Mesenchymal stem cell (in vitro differentiated cells and primary cell): ENCODE results near the gene MTX1.
A peak's percentile ranks its signal among the peaks of the same experiment; 100 is the strongest.

Source experiments
- DNase-seq: peaks from one replicate; pipeline ENCODE4 v3.0.0-alpha.2; 2013
- H2AFZ ChIP-seq: one replicate; pipeline ENCODE4 v1.6.1; 2013; ENCODE audit warnings: low read depth, mild to moderate bottlenecking, control low read depth, inconsistent platforms, low read length, moderate library complexity
- H2AK5ac ChIP-seq: 2 replicates; pipeline ENCODE4 v1.6.1; 2013; ENCODE audit warnings: low read length, moderate library complexity, mild to moderate bottlenecking, inconsistent platforms; ENCODE audit not compliant: severe bottlenecking
- H2BK120ac ChIP-seq: one replicate; pipeline ENCODE4 v1.6.1; 2013; ENCODE audit warnings: low read depth, mild to moderate bottlenecking, inconsistent platforms, low read length, moderate library complexity
- H2BK12ac ChIP-seq, 2 experiments: one replicate each; pipeline ENCODE4 v1.6.1; 2013; ENCODE audit warnings: inconsistent platforms in 2 of 2, low read length in 2 of 2, mild to moderate bottlenecking in 2 of 2, moderate library complexity in 2 of 2, control low read depth in 1 of 2
- H2BK15ac ChIP-seq: one replicate; pipeline ENCODE4 v1.6.1; 2013; ENCODE audit warnings: mild to moderate bottlenecking, low read depth, inconsistent platforms; ENCODE audit not compliant: poor library complexity, severe bottlenecking
- H2BK5ac ChIP-seq: 2 replicates; pipeline ENCODE4 v1.6.1; 2013; ENCODE audit warnings: low read depth, mild to moderate bottlenecking, low read length, control low read depth, inconsistent platforms; ENCODE audit not compliant: poor library complexity, severe bottlenecking
- H3K14ac ChIP-seq, 2 experiments: one replicate each; pipeline ENCODE4 v1.6.1; 2013; ENCODE audit warnings: inconsistent platforms in 2 of 2, low read length in 2 of 2, control low read depth in 1 of 2, mild to moderate bottlenecking in 1 of 2, moderate library complexity in 1 of 2
- H3K18ac ChIP-seq, 2 experiments: one replicate each; pipeline ENCODE4 v1.6.1; 2013; ENCODE audit warnings: inconsistent platforms in 2 of 2, low read length in 2 of 2, control low read depth in 1 of 2, low read depth in 1 of 2, mild to moderate bottlenecking in 1 of 2
- H3K23ac ChIP-seq, 2 experiments: one replicate each; pipeline ENCODE4 v1.6.1; 2013; ENCODE audit warnings: inconsistent platforms in 2 of 2, low read length in 2 of 2, mild to moderate bottlenecking in 2 of 2, moderate library complexity in 2 of 2, control low read depth in 1 of 2
- H3K27ac ChIP-seq: 2 replicates; pipeline ENCODE4 v1.5.1; 2013; ENCODE audit warnings: mild to moderate bottlenecking, moderate library complexity, low read length, control low read depth, inconsistent platforms; ENCODE audit not compliant: poor library complexity, severe bottlenecking
- H3K27me3 ChIP-seq, 2 experiments: 2 replicates each; pipeline versions ENCODE4 v1.6.1 to v1.7.0; 2013; ENCODE audit warnings: low read length in 2 of 2, mild to moderate bottlenecking in 2 of 2, moderate library complexity in 2 of 2, control low read depth in 1 of 2, inconsistent platforms in 1 of 2; ENCODE audit not compliant: control insufficient read depth in 1 of 2, insufficient read depth in 1 of 2
- H3K36me3 ChIP-seq, 2 experiments: 2 replicates each; pipeline versions ENCODE4 v1.6.1 to v1.7.0; 2013; ENCODE audit warnings: low read length in 2 of 2, control low read depth in 1 of 2, inconsistent platforms in 1 of 2, low read depth in 1 of 2, mild to moderate bottlenecking in 1 of 2; ENCODE audit not compliant: insufficient read depth in 2 of 2, control insufficient read depth in 1 of 2
- H3K4ac ChIP-seq, 2 experiments: one replicate each; pipeline ENCODE4 v1.6.1; 2013; ENCODE audit warnings: inconsistent platforms in 2 of 2, low read length in 2 of 2, mild to moderate bottlenecking in 2 of 2, moderate library complexity in 2 of 2, control low read depth in 1 of 2, low read depth in 1 of 2
- H3K4me1 ChIP-seq: 2 replicates; pipeline ENCODE4 v1.6.1; 2013; ENCODE audit warnings: low read depth, low read length, control low read depth; ENCODE audit not compliant: control insufficient read depth, insufficient read depth
- H3K4me2 ChIP-seq: 2 replicates; pipeline ENCODE4 v1.6.1; 2013; ENCODE audit warnings: low read length, mild to moderate bottlenecking, inconsistent platforms; ENCODE audit not compliant: poor library complexity, severe bottlenecking
- H3K4me3 ChIP-seq, 2 experiments: 2 replicates each; pipeline versions ENCODE4 v1.5.1 to v1.7.0; 2013; ENCODE audit warnings: low read length in 2 of 2, mild to moderate bottlenecking in 2 of 2, control low read depth in 1 of 2, low read depth in 1 of 2; ENCODE audit not compliant: insufficient read depth in 1 of 2
- H3K79me1 ChIP-seq: replicated peaks from 2 replicates; pipeline ENCODE4 v1.6.1; 2013; ENCODE audit warnings: mild to moderate bottlenecking, control low read depth, low read length, inconsistent platforms; ENCODE audit not compliant: poor library complexity, severe bottlenecking
- H3K9ac ChIP-seq: 2 replicates; pipeline ENCODE4 v1.7.0; 2013; ENCODE audit warnings: mild to moderate bottlenecking, low read length, moderate library complexity
- H3K9me3 ChIP-seq: 2 replicates; pipeline ENCODE4 v1.7.0; 2013; ENCODE audit warnings: mild to moderate bottlenecking, low read length; ENCODE audit not compliant: control insufficient read depth
- H4K8ac ChIP-seq: one replicate; pipeline ENCODE4 v1.6.1; 2013; ENCODE audit warnings: inconsistent platforms, mild to moderate bottlenecking, low read length, moderate library complexity
- H4K91ac ChIP-seq: one replicate; pipeline ENCODE4 v1.6.1; 2013; ENCODE audit warnings: mild to moderate bottlenecking, low read length, inconsistent platforms
- WGBS: methylation state at CpG from one replicate; pipeline ENCODE4 v1.1.7; 2013; ENCODE audit warnings: mixed read lengths; 5-methylcytosine and 5-hydroxymethylcytosine counted together

MTX1 gene

DNA sequence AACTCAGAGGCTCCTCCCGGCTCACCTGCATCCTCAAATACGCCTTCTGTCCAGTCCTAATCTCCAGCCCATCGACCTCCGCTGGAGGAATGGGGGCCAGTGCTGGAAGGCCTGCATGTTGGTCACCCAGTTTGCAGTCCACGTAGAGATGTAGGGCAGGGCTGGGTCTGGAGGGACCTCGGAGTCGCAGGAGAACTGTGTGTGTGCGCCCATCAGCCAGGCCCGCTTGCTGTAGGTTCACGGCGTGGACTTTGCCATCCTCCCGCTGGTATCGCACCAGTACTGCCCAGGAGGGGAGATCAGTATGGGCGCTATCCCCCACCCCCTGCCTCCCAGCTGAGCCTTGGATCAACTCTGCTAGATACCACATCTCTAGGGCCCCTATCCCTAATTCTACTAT, 3.5 kb upstream of the MTX1 start:
- Histone ChIP-seq H3K79me1 (peaks cover 10% of the 10 kb centered on the region), H3K36me3 (peaks cover 37 to 46% of the 10 kb centered on the region in 2 experiments), H2BK120ac (no peak overlapping the region), H2AK5ac (no peak overlapping the region), H2AFZ (no peak overlapping the region), H2BK15ac (peak overlapping the region; percentile 44), H3K4me1 (peaks cover 17% of the 10 kb centered on the region), H3K4ac (no peak overlapping the region), H3K4me3 (no peak overlapping the region), H4K91ac (no peak overlapping the region), H2BK5ac (no peak overlapping the region), H4K8ac (no peak overlapping the region), H3K27me3 (no peaks in the 10 kb centered on the region), H3K14ac (no peak overlapping the region), H3K9me3 (no peaks in the 10 kb centered on the region), H3K23ac (no peak overlapping the region), H3K18ac (no peak overlapping the region), H2BK12ac (no peak overlapping the region), H3K9ac (no peak overlapping the region), H3K27ac (no peak overlapping the region), H3K4me2 (no peak overlapping the region)
- WGBS: 96% methylated on average over 14 of the region's 14 CpGs
- no peak for DNase-seq

DNA sequence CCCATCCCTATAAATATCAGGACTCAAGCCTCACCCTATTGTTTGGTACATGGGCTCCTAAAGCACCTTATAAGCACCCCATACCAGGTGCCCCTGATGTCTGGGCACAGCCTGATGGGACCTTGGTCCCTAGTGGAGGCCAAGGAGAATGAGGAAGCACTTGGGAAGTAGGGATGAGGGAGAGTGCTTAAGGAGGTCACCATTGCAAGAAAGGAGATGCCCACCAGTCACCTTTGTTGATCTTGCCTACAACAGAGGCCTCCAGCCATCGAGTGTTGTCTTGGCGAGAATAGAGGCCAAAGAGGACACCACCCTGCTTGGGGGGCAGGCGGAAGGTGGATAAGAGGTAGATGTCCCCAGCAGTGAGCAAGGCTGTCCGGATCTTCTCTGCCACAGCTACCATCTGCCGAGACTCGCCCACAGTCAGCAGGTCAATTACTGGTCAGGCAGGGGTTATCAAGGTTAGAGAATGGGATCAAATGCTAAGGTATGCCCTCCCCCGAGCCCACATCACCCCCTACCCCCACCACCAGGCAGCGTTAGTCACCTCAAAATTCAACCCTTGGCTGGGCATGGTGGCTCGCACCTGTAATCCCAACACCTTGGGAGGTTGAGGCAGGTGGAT, 2.4 kb upstream of the MTX1 start:
- no peak overlapping the region for H3K4me3 ChIP-seq

DNA sequence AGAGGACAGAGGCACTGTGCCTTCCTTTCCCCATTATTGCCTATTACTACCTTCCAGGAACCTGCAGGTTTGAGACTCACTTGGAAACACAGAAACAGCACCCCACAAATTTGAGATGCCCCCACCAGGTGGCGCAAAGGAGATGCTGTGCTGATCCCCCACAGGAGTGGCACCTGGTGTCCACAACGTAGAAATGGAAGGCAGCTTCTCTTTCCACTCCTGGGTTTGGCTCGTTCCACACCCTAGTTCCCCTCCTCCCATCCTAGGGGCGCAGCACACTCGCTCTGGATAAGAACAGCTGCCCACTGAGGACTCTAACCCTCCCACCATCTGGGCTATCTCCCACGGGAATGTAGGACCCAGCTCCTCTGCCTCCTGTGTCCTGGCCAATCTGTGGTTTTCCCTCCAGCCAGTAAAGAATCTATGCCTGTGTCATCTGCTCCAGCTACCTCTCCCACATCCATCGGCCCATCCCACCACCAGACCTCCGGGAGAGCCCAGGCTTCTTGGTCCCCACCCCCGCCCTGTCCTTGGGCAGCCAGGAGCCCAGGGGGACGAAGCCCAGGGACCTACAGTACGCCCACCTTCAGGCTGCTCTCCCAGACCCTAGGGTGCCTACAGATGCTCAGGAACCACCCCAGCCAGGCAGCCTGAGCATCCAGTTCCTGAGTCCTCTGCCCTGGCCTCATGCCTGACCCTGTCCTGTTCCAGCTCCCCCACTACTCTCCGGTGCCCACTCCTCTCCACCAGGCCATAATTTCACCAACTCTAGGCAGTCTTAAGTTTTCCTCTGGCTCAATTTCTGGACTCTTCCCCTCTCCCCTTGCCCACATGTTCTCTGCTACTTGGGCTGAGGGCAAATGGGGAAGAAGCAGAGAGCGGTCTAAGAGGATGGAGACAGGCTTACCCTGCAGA, 1.3 kb upstream of the MTX1 start:
- peak overlapping the region; percentile 94 for H4K91ac ChIP-seq
- peak overlapping the region; percentile 33 for H2AK5ac ChIP-seq
- H3K9ac ChIP-seq: peak overlapping the region; percentile 99
- peak overlapping the region; percentile 32 for H2AFZ ChIP-seq
- peak overlapping the region; percentile 72 for H3K27ac ChIP-seq
- peak overlapping the region; percentile 56 for H2BK120ac ChIP-seq
- H2BK15ac ChIP-seq: peak overlapping the region; percentile 94
- peaks cover 19% of the 10 kb centered on the region for H3K79me1 ChIP-seq
- H3K4me1 ChIP-seq: peaks cover 14% of the 10 kb centered on the region
- peak overlapping the region; percentile 49 to 81 for H2BK12ac ChIP-seq
- H3K18ac ChIP-seq: peak overlapping the region; percentile 79 to 80
- H3K9me3 ChIP-seq: no peaks in the 10 kb centered on the region
- no peak overlapping the region for H2BK5ac ChIP-seq
- no peaks in the 10 kb centered on the region for H3K27me3 ChIP-seq
- peak overlapping the region in 1 of 2 experiments; percentile 38 for H3K14ac ChIP-seq
- 34% methylated on average over 12 of the region's 13 CpGs for WGBS
- DNase-seq: peak; percentile 87
- H3K4ac ChIP-seq: peak overlapping the region; percentile 45 to 79
- H3K4me3 ChIP-seq: peak overlapping the region; percentile 10 to 98
- H3K4me2 ChIP-seq: peak overlapping the region; percentile 74
- peak overlapping the region; percentile 74 for H4K8ac ChIP-seq
- H3K36me3 ChIP-seq: peaks cover 31 to 32% of the 10 kb centered on the region in 2 experiments
- no peak overlapping the region for H3K23ac ChIP-seq

More for the DNA sequence above, 2.4 kb upstream of the MTX1 start:
- Histone ChIP-seq H3K36me3 (peaks cover 32 to 41% of the 10 kb centered on the region in 2 experiments), H3K4me1 (peaks cover 17% of the 10 kb centered on the region), H2BK5ac (no peak overlapping the region), H3K79me1 (peaks cover 18% of the 10 kb centered on the region), H3K9ac (peak overlapping the region; percentile 17), H4K8ac (no peak overlapping the region), H3K27ac (no peak overlapping the region), H3K4me2 (no peak overlapping the region), H3K4ac (no peak overlapping the region), H4K91ac (peak overlapping the region; percentile 22), H2BK12ac (no peak overlapping the region), H2BK15ac (no peak overlapping the region), H3K23ac (no peak overlapping the region), H2BK120ac (no peak overlapping the region), H3K18ac (no peak overlapping the region), H2AFZ (no peak overlapping the region), H3K27me3 (no peaks in the 10 kb centered on the region), H3K9me3 (no peaks in the 10 kb centered on the region), H3K14ac (no peak overlapping the region), H2AK5ac (no peak overlapping the region)
- DNase-seq: no peak
- 74% methylated on average over 6 of the region's 9 CpGs for WGBS
